ENCODE measurements around the gene NEB. TPM values are rescaled to one million over a fixed set of nuclear protein-coding genes. Genes with fewer than 3 reads are reported as not detected.

The NEB gene
- total RNA-seq, 1 donor: 0.27 TPM

GRCh38 chr2:151486053-151486452, 248.2 kb downstream of the NEB start:
- TF ChIP-seq, protein P1, sequence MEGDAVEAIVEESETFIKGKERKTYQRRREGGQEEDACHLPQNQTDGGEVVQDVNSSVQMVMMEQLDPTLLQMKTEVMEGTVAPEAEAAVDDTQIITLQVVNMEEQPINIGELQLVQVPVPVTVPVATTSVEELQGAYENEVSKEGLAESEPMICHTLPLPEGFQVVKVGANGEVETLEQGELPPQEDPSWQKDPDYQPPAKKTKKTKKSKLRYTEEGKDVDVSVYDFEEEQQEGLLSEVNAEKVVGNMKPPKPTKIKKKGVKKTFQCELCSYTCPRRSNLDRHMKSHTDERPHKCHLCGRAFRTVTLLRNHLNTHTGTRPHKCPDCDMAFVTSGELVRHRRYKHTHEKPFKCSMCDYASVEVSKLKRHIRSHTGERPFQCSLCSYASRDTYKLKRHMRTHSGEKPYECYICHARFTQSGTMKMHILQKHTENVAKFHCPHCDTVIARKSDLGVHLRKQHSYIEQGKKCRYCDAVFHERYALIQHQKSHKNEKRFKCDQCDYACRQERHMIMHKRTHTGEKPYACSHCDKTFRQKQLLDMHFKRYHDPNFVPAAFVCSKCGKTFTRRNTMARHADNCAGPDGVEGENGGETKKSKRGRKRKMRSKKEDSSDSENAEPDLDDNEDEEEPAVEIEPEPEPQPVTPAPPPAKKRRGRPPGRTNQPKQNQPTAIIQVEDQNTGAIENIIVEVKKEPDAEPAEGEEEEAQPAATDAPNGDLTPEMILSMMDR (IDR thresholded peaks at IDR 0.05; ENCODE audit: insufficient read depth, low read length): no peak
- DNase-seq (ENCODE audit: low read depth): no peak
- no peak overlapping the region for H3K4me3 ChIP-seq (ENCODE audit: low read depth, low read length)

- TF ChIP-seq, protein P1 (IDR thresholded peaks at IDR 0.05; ENCODE audit: insufficient read depth, low read length): no peak
- DNase-seq (ENCODE audit: low read depth): no peak
- H3K4me3 ChIP-seq (ENCODE audit: low read depth, low read length): no peak overlapping the region
Observed at GRCh38 chr2:151484100-151484499, 250.2 kb downstream of the NEB start.

DNA sequence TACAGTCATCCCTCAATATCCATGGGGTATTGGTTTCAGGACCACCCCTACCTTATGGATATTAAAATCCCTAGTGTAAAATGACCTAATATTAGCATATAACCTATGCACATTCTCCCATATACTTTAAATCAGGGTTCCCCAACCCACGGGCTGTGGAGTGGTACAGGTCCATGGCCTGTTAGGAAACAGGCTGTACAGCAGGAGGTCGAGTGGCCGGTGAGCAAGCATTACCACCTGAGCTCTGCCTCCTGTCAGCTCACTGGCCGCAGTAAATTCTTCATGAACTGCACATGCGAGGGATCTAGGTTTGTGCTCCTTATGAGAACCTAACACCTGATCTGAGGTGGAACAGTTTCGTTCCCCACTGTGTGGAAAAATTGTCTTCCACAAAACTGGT, 250.7 kb downstream of the NEB start:
- H3K4me3 ChIP-seq (ENCODE audit: low read depth, low read length): no peak overlapping the region
- TF ChIP-seq, protein P1 (IDR thresholded peaks at IDR 0.05; ENCODE audit: insufficient read depth, low read length): no peak

DNA sequence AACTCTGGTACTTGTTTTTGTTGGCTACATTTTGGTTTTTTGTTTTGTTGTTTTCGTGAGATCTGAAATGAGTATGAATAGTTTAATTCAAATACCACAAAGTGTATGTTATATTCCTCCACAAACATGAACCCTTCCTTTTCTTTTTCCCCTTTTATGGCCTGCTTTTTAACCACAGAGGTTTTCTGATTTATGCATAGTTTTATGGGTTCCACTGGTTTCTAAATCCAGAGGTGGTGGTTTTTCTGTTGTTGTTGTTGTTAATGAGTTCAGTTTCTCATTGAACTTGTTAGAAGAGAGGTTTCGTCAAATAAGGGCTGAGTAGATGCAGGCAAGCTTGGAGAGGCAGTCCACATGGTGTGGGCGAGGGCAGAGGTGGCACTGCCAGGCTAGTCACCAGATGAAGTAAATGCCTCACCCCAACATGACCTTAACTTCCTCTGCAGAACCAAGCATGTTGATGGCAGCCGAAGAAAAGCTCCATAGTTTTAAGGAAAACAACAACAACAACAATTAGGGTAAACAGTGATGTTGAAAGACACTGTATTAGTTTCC, 252.0 kb downstream of the NEB start:
- no peak overlapping the region for H3K4me3 ChIP-seq (ENCODE audit: low read depth, low read length)
- DNase-seq (ENCODE audit: low read depth): no peak
- TF ChIP-seq, protein P1 (IDR thresholded peaks at IDR 0.05; ENCODE audit: insufficient read depth, low read length): no peak

More for the DNA sequence above, 250.7 kb downstream of the NEB start:
- no peak for DNase-seq (ENCODE audit: low read depth)

- DNase-seq (ENCODE audit: low read depth): no peak
- TF ChIP-seq, protein P1 (IDR thresholded peaks at IDR 0.05; ENCODE audit: insufficient read depth, low read length): no peak
- no peak overlapping the region for H3K4me3 ChIP-seq (ENCODE audit: low read depth, low read length)
Observed at GRCh38 chr2:151481744-151482143, 252.5 kb downstream of the NEB start.

DNA sequence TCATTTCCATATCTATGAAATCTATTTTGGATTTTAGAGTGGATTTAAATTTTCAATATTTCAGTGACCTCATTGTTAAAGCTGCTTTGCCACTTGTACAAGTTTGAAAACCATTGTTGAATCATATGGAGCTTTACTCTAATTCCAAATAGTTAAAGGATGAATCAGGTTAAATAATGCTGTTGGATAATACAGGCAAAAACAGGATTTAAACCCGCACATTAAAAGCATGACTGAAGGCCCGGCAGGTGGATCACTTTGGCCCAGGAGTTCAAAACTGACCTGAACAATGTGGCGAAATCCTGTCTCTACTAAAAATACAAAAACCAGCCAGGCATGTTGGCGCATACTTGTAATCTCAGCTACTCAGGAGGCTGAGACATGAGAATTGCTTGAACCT, 256.3 kb downstream of the NEB start:
- TF ChIP-seq, protein P1 (IDR thresholded peaks at IDR 0.05; ENCODE audit: insufficient read depth, low read length): no peak
- no peak overlapping the region for H3K4me3 ChIP-seq (ENCODE audit: low read depth, low read length)
- no peak for DNase-seq (ENCODE audit: low read depth)

GRCh38 chr2:151476287-151476686, 258.0 kb downstream of the NEB start:
- no peak for DNase-seq (ENCODE audit: low read depth)
- TF ChIP-seq, protein P1 (IDR thresholded peaks at IDR 0.05; ENCODE audit: insufficient read depth, low read length): no peak
- no peak overlapping the region for H3K4me3 ChIP-seq (ENCODE audit: low read depth, low read length)
